ENCODE measurements around the gene FAM180A.
"Not testable (repeated sequence)": the region's sequence is repeated elsewhere in the genome, so short reads cannot be mapped to it uniquely, and the experiment has no call there.

FAM180A gene

DNA sequence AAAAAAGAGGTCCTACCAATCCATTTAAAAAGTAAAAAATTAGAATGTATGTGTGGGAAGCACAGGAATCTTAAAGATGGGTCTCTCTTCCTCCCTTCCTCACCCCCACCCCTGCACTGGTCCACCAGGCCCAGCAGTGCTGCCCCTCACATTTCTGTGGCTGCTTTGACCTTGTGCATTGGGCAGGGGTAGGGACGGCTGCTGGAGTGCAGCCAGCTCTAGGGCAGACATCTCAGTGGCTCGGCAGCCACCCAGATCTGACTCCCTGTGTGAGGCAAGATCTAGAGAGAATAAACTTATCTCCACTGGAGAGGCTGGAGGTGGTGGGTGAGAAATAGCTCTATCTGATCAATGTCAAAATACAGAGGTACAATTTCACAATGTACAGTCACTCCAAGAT is 6.7 kb downstream of the FAM180A start:
- no peak for DNase-seq (ENCODE audit: low spot score)

DNA sequence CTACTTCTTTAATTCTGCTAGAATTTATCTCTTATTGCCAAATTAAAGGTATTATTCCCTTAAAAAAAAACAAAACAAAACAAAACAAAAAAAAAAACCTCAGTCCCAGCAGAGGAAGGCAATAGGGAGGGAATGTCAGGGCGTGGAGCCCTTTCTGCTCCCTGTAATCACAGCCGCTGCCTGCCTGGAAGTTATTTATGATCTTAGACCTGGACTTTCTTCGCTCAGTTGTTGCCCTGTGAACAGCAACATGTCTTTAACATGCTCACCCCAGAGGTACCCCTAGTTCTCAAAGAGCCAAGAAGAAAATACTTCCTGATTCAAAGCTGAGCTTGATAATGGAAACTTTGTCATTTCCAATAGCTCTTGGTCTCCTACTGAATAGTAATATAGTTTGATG is 7.7 kb downstream of the FAM180A start:
- DNase-seq (ENCODE audit: low spot score) = no peak

DNA sequence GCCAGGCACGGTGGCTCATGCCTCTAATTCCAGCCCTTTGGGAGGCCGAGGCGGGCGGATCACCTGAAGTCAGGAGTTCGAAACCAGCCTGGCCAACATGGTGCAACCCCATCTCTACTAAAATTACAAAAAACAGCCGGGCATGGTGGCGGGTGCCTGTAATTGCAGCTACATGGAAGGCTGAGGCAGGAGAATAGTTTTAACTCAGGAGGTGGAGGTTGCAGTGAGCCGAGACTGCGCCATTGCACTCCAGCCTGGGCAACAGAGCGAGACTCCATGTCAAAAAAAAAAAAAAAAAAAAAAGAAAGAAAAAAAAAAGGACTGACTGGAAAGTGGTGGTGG is 11.3 kb downstream of the FAM180A start:
- DNase-seq (ENCODE audit: low spot score) = not testable (repeated sequence)

DNA sequence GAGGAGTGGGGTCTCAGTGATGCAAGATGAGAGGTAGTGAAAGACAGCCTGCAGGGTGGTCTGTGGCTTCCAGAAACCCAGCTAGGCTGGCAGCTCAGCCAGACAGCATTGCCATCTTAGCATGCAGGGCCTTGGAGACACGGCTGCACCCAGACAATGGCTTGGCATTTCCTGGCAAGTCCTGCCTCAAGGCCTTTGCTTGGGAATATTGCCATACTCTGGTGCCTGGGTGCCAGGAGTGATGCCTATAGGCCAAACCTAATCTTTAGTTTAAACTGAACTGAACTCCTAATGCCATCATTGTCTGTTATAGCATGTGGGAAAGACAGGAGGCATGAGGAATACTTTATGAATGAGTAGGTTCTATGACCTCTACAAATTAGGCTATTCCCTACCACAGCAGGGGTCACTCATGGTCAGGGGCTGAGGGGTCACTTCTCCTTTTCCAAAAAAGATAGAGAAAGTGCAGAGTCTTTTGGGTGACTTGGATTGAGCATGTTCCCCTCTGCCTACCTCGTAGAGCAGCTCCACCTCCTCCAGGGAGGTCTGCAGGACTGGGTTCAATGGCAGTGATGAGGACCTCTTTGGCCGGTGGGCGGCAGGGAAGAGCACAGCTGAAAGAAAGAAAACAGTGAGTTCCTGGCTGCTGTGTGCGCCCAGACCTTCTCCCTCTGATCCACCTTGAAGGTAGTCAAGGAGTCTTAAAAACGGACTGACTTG is 11.9 kb downstream of the FAM180A start:
- DNase-seq (ENCODE audit: low spot score) = no peak

DNA sequence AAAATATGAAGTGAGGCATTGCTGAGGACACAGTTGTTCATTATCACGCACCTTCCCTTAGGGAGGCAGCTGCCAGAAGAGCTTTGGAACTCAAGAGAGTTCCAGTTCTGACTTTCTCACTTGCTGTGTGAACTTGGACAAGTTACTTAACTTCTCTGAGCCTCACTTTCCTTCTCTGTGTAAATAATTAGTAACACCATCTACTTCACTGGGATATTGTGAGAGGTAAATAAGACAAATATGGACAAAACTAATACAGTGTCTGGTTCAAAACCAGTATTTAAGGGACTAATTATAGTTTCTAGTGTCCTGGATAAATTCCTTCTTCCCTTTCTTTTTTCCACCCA is 14.3 kb downstream of the FAM180A start:
- DNase-seq (ENCODE audit: low spot score) = no peak

DNA sequence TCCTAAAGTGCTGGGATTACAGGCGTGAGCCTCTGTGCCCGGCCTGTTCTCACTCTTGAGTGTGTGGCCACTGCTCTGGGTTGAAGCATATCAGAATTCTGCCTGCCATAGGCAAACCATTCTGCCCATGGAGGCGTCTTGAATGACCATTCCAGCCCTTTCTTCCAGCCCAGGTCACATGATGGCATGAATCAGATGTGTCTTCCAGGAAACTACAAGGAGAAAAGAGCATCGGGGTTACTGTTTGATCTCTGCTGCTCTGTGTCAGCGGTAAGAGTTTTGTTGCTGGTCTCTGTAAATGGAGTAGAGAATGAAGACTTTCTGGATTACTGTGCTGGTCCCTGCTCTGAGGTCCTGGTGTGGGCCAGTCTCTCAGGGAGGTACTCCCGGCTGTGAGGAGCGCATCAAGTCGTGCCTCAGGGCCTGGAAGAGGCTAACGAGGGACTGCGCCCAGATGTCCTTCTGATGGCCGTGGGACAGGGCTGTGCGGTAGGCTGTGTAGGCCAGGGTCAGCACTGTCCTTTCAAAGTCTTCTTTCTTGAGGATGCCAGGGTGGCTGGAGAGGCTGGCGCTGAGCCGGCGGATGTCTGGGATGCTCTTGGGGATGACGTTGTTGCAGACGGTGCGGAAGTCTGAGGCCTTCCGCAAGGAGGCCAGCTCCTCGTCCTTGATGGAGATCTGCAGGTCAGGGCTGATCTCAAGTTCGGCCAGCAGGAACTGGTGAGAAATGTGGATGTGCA is 14.8 kb downstream of the FAM180A start:
- no peak for DNase-seq (ENCODE audit: low spot score)

DNA sequence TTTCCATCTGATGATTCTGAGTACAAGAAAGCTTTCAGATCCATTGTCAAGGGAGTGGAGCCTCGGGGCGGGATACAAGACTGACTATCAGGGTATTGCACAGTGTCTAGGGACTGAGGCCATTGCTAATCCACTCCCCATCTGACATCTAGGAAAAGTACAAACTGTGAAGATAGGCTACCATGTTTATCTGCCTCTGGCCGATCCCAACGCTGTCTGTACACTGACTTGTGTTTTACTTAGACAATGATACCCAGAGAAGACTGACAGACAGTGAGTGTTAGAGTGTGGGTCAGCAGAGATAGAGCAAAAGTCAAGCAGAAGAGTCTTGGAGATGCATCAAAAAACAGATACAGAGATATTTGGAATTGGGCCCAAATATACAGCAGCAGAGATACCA is 17.5 kb downstream of the FAM180A start:
- no peak for DNase-seq (ENCODE audit: low spot score)

DNA sequence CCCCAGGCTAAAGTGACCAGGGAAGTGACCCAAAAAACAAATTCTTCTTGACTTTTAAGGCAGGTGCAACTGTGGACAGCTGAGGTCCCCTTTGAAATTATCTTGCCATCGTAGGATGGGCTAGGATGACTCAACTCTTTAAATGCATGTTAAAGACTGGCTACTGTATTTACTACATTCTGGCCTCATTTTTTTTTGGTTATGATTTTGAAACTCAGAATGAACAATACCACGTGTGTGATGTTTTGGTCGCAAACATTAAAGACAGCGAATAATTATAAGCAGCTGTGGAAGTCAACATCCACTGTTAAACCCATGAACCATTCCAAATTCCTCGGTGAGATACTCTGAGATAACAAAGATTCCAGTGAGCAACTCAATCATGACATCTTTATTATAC is 19.4 kb downstream of the FAM180A start:
- DNase-seq (ENCODE audit: low spot score) = no peak

DNA sequence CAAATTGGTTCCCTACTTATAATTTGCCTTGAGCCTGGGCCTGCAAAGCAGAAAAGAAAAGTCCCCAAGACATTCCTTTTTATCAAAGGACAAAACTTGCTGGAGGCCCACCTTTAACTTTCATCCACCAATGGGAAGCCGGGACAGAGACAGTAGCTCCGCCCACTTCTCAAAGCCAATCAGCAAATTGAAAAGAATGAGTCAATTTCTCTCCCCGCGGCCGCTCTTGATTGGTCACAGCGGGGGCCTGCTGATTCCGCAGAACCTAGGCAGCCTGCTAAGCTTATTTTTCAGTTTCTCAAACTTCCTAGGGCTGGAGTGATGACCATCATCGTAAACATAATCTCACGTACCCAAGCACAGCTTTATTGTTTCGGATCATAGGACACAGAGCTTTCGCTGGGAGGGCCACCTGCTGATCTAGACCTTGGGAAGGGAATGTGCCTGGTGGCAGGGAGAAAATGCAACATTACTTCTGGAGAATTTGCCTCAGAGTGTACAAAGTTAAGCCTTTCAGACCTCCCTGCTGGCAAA is 20.4 kb downstream of the FAM180A start, which contains the start of gene SLC13A4:
TSS of gene SLC13A4 (minus strand) at position 51 of the 534 bp plus-strand sequence. CDS start 690 bp downstream, outside the sequence.
- no peak for DNase-seq (ENCODE audit: low spot score)

DNA sequence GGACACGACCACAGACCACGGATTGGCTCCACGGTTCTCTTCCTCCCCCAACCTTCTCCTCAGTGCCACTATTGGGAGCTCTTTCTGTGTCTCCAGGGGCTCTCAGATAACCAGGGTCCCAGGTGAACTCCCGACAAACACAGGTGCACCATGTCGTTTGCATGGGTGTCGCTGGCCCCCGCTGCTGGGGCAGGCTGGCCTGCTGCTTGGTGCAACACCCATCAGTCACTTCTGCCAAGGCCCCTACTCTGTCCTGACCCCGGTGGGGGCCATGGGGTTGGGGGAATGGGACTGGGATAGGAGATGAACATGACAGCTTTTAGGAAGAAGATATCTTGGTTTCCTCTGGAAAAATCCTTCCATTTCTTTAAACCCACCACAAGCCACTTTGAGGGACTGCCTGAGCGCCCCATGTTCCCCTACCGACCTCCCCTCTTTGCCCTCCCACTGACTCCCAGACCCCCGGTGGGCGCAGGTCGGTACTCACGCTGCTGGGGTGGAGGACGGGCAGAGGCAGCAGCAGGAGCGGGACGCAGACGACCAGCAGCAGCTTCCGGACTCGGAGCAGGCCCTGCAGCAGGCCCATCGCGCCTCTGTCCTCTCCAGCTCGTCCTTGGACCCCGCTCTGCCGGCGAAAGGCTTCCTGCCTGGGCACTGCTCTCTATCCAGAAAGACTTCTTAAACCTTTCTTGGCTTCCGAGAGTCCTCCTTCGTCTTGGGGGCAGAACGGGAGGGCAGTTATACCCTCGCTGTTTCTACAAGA is 21.5 kb downstream of the FAM180A start:
- no peak for DNase-seq (ENCODE audit: low spot score)

DNA sequence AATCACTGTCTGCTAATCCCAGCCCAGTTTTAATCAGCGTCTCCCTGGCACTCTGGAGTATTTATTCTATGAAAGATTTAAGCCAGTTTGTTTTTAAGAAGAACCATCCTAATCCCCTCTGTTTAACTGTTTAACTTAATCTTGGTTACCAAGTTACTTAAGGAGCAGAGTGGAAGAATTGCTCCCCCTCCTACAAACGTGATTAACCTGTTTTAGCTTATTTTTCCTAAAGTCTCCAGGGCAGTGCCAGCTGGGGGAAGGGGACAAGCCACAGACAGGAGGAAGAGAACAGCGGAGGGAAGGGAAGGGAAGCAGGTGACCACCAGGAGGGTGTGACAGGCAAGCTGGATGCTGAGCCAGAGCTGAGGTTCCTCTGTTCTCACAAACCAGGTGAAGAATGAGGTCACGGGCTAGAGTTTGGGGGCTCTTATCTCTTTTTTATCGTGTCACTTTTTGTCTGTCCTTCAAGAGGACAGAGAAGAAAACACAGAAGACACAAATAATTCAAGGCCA is 22.3 kb downstream of the FAM180A start:
- no peak for DNase-seq (ENCODE audit: low spot score)

DNA sequence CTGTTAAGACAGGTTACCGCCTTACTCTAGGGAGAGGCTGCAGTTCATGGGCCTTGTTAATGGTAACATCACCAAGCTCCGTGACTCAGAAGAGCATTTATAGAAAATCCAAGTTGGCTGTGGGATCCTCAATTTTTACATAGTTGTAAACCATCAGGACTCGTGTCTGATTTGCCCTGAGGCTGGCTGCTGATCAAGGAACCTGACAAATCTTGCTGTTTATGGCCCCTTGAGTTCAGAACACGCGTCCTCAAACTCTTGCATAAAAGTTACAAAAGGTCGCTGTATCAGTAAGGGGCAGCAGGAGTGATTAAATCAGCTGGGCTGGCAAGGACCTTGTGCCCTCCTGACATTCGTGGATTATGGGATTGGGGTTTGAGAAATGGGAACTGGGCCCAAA is 25.2 kb downstream of the FAM180A start:
- DNase-seq (ENCODE audit: low spot score) = no peak

DNA sequence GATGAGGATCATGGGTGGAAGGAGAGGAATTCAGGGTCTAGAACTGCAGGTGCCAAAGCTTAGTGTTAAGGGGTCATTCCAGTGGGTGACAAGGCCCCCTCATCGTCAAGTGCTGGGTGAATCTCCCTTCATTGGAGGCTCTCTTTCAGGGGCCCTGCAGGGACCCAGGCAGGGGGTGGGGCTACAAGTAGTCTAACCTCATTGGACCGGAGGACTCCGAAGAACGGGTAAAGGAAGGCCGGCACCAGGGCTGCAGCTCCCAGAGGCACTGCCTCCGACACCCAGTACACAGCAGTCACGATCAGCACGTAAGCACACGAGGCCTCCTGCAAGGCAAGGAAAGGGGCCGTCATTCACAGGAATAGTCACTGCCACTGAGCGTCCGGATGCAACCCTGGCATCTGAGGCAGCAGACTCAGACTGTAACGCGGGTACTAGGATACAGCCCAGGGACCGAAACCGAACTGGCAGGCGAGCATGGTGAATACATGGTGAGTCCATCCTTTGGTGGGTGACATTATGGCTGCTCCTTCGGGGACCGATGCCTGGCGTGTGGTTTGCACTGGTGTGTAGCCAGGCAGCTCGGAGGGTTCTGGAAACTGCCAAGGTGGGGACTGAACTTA is 27.3 kb downstream of the FAM180A start:
- DNase-seq (ENCODE audit: low spot score) = no peak

DNA sequence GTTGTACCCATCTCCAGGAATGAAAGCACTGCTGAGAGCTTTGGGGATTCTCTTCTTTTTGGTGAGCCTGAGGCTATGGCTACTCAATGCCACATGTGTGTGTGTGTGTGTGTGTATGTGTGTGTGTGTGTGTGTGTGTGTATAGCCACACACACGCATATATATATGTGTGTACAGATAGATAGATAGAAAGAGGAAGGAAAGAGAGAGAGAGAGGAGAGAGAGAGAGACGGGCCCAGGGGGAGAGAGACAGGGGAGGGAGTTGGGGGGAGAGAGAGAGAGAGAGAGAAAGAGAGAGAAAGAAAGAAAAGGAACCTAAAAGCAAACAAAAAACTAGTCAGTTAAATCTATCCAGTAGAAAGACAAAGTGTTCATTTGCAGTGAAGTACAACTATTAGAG is 28.9 kb downstream of the FAM180A start:
- DNase-seq (ENCODE audit: low spot score) = no peak

DNA sequence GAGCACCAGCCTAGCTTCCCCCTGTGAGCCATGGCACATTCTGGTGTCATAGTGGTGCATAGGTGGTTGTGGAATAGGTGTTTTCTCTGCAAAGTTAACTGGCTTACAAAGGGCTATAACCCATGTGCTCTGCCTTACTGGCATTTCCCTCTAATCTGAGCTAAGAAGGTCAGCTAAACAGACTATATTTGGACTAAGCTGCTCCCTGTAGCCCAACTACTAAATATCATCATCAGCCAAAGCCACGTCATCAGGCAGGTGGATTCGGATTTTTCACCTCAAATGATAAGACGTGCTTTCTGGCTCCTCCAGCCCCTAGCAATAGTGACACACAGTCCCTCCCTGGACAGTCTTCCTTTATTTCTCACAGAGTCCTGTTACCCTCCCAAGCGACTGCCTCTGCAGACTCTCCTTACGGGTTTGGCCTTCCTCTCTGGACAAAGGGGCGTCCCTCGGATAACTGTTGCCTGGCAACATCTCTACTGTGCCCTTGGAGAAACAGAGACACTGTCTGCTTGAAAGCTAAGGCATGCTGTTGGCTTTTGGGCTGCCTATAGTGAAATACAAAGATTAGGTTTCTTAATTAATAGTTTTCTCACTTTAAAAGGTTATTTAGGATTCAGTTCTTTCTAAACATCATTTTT is 29.7 kb downstream of the FAM180A start:
- no peak for DNase-seq (ENCODE audit: low spot score)

DNA sequence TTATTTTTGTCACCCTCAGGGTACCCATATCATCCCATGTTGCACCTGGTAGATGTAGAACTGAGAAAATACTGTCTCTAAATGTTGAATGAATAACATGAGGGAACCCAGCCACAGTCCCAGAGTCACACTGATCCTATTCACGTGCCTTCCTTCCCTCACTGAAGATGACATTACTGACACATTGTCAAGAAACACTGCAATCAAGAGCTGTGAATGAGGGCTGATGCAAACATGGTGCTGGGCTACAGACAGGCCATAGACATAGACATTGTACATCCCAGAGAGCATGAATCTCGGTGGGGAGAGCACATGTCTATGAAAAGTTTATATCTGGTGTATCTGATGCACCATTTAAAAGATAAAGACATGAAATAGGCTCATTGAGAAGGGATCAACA is 30.4 kb downstream of the FAM180A start:
- DNase-seq (ENCODE audit: low spot score) = no peak

DNA sequence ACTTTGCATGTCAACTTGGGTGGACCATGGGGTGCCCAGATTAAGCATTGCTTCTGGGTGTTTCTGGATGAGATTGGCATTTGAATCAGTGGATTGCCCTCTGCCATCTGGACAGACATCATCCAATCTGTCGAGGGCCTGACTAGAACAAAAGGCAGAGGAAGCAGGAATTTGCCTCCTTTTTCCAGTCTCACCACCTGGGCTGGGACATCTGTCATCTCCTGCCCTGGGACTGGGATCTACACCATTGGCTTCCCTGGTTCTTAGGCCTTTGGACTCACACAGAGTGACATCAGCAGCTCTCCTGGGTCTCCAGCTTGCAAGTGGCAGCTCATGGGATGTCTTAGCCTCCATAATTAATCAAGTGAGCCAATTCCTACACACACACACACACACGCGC is 30.9 kb downstream of the FAM180A start:
- peak; percentile 91 for DNase-seq (ENCODE audit: low spot score)

DNA sequence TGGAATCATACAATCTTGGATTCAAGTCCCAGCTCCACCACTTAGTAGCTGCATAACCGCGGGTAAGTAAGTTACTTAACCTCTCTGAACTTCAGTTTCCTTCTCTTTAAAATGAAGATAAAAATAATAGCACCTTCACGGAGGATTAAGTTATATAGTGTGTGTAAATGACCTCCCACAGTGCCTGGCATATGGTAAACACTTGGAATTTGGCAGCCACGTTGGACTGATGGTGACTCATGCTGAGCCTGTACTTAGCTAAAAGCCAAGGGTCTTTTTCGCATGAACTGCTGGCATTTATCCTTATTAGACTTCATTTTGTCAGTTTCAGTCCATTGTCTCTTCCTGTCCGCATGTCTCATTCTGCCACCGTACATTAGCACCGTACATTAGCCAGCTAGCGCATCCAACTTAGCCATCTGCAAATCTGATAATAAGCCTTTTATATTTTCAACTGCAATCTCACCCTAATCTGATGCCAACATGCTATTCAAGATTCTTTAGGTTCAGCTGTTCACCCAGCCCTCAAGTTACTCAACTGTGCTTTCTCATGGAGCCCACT is 31.9 kb downstream of the FAM180A start:
- DNase-seq (ENCODE audit: low spot score) = peak; percentile 97

DNA sequence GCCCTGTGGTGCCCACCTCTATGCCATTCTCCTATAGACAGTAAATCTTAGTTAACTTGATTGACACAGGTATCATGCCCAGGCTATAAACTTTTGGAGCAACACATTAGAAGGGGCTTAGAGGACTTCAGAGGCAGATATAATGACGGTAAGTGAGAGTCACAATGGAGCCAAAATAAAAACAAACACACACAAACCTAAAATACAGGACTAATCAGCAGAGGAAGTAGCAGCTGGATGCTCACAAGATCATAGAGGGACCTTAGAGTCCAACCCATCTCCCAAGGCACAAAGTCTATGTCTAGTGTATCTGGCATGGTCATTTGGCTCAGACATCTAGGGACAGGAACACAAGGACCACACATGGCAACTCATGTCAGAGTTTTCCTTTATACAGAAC is 32.9 kb downstream of the FAM180A start:
- DNase-seq (ENCODE audit: low spot score) = no peak

DNA sequence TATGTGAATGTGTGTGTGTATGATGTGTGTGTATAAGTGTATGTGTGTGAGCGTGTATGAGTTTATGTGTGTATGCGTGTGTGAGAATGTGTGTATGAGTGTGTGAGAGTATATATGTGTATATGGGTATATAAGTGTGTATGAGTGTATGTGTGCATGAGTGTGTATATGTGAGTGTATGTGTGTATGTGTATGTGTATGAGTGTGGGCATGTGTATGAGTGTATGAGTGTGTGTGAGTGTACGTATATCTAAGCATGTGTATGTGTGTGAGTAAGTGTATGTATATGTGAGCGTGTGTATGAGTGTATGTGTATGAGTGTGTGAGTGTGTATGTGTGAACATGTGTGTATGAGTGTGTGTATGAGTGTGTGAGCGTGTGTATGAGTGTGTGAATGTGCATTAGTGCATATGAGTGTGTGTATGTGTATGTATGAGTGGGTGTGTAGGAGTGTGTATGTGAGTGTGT is 33.5 kb downstream of the FAM180A start:
- DNase-seq (ENCODE audit: low spot score) = no peak

DNA sequence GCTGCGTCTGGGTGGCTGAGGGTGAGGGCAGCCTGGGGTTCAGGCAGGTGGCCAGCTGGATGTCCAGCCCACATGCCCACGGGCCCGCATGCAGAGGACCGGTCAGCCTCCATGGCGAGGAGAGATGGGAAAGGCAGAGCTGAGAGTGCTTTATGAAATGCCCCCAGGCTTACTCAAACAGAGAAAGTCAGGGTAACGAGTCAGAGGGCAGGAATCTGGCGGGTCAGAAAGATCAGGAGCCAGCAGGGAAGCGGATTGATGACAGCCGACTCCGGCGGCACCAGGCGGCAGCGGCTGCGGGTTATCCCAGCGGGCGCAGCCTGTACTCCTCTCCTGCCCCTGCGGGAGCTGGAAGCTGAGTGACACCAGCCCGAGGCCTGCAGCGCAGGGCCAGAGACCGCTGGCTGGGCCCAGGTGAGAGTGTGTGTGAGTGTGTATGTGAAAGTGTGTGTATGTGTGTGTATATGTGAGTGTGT is 34.0 kb downstream of the FAM180A start:
- DNase-seq (ENCODE audit: low spot score) = peak; percentile 22
